Smooth muscle cell (in vitro differentiated cells): Measurements from ENCODE around the gene FARS2. TPM values are rescaled to one million over a fixed set of nuclear protein-coding genes. Genes with fewer than 3 reads are reported as not detected.

Source experiments
- DNase-seq: peaks from one replicate; lab custom pipeline; 2025; ENCODE audit not compliant: unreplicated experiment; lab: John Stamatoyannopoulos, UW
- H2AFZ ChIP-seq: fragments of 200-600 bp; sonication (generic); 2 replicates; pipeline ENCODE4 v1.6.0; 2016; ENCODE audit warnings: antibody characterized with exemption, low read depth, mild to moderate bottlenecking
- H3F3A ChIP-seq: fragments of 200-600 bp; sonication (generic); 2 replicates; pipeline ENCODE4 v1.6.0; 2017; ENCODE audit warnings: antibody characterized with exemption, low read depth
- H3K27ac ChIP-seq: fragments of 200-600 bp; sonication (generic); 2 replicates; pipeline ENCODE4 v1.5.1; 2016; ENCODE audit warnings: low read depth, mild to moderate bottlenecking
- H3K27me3 ChIP-seq: fragments of 200-600 bp; sonication (generic); 2 replicates; pipeline ENCODE4 v1.6.1; 2016; ENCODE audit warnings: low read depth, mild to moderate bottlenecking
- H3K36me3 ChIP-seq: fragments of 200-600 bp; sonication (generic); 2 replicates; pipeline ENCODE4 v1.5.1; 2016; ENCODE audit warnings: low read depth
- H3K4me1 ChIP-seq: fragments of 200-600 bp; sonication (generic); 2 replicates; pipeline ENCODE4 v1.5.1; 2016; ENCODE audit warnings: low read depth
- H3K4me2 ChIP-seq: fragments of 200-600 bp; sonication (generic); 2 replicates; pipeline ENCODE4 v1.6.0; 2016; ENCODE audit warnings: mild to moderate bottlenecking
- H3K4me3 ChIP-seq: fragments of 200-600 bp; sonication (generic); 2 replicates; pipeline ENCODE4 v1.5.1; 2016; ENCODE audit warnings: mild to moderate bottlenecking
- H3K79me2 ChIP-seq: fragments of 200-600 bp; sonication (generic); 2 replicates; pipeline ENCODE4 v1.6.0; 2016; ENCODE audit warnings: low read depth, mild to moderate bottlenecking
- H3K9ac ChIP-seq: fragments of 200-600 bp; sonication (generic); 2 replicates; pipeline ENCODE4 v1.6.0; 2016; ENCODE audit warnings: low read depth
- H3K9me3 ChIP-seq: fragments of 200-600 bp; sonication (generic); replicated peaks from 2 replicates; pipeline ENCODE4 v1.5.1; 2016; ENCODE audit warnings: low read depth
- H4K20me1 ChIP-seq: fragments of 200-600 bp; sonication (generic); 2 replicates; pipeline ENCODE4 v1.6.0; 2016; ENCODE audit warnings: low read depth
- CTCF ChIP-seq: fragments of 200-600 bp; sonication (generic); IDR thresholded peaks from 2 replicates; pipeline ENCODE4 v1.5.1; 2017; ENCODE audit warnings: borderline replicate concordance, mild to moderate bottlenecking, antibody characterized with exemption; ENCODE audit not compliant: insufficient read depth, poor library complexity, severe bottlenecking
- WGBS: methylation state at CpG from one replicate; pipeline ENCODE4 v1.1.7; 2016; ENCODE audit warnings: low lambda C conversion rate; 5-methylcytosine and 5-hydroxymethylcytosine counted together
- polyA plus RNA-seq: library from polyadenylated mRNA; unstranded; fragments of >200 nt; fragmentation: Nextera tagmentation; extraction: Ambion mirVana; gene quantifications from 2 replicates; pipeline ENCODE4 v1.2.1, GENCODE V29; 2016
- total RNA-seq: library from RNA; depleted of rRNA; stranded (reverse); fragments of >200 nt; gene quantifications from 2 replicates; pipeline ENCODE4 v1.2.3, GENCODE V29; 2014

FARS2 gene
- total and polyA plus RNA-seq, 2 experiments from 2014 or later: 9.6 to 13.2 TPM

GRCh38 chr6:5373430-5373829 lies 112.1 kb downstream of the FARS2 start:
- Histone ChIP-seq H3K9ac (no peak overlapping the region), H3K4me1 (peaks cover 12% of the 10 kb centered on the region), H3K4me3 (no peak overlapping the region), H3F3A (no peaks in the 10 kb centered on the region), H3K4me2 (no peak overlapping the region), H4K20me1 (peaks cover 12% of the 10 kb centered on the region), H3K27me3 (no peaks in the 10 kb centered on the region), H3K36me3 (no peaks in the 10 kb centered on the region), H2AFZ (no peak overlapping the region), H3K79me2 (no peaks in the 10 kb centered on the region), H3K9me3 (no peaks in the 10 kb centered on the region), H3K27ac (no peak overlapping the region)
- DNase-seq: no peak
- 98% methylated on average over 2 of the region's 2 CpGs for WGBS
- no peak for TF ChIP-seq CTCF

GRCh38 chr6:5378331-5378730 lies 117.0 kb downstream of the FARS2 start:
- no peak for DNase-seq
- no peak for TF ChIP-seq CTCF

GRCh38 chr6:5379647-5380242 lies 118.4 kb downstream of the FARS2 start:
- Histone ChIP-seq H3K4me2 (no peak overlapping the region), H3K4me3 (no peak overlapping the region), H4K20me1 (peaks cover 33% of the 10 kb centered on the region), H3K4me1 (peaks cover 18% of the 10 kb centered on the region), H3K36me3 (no peaks in the 10 kb centered on the region), H3K27me3 (no peaks in the 10 kb centered on the region), H3K9me3 (no peaks in the 10 kb centered on the region), H3K27ac (no peak overlapping the region), H2AFZ (no peak overlapping the region), H3K79me2 (no peaks in the 10 kb centered on the region), H3F3A (no peaks in the 10 kb centered on the region), H3K9ac (no peak overlapping the region)
- TF ChIP-seq CTCF: peak; percentile 48
- DNase-seq: no peak
- 59% methylated on average over 3 of the region's 3 CpGs for WGBS

More at GRCh38 chr6:5378331-5378730, 117.0 kb downstream of the FARS2 start:
- Histone ChIP-seq H3F3A (no peaks in the 10 kb centered on the region), H3K27me3 (no peaks in the 10 kb centered on the region), H3K36me3 (no peaks in the 10 kb centered on the region), H3K4me1 (peaks cover 18% of the 10 kb centered on the region), H3K27ac (no peak overlapping the region), H3K9ac (no peak overlapping the region), H4K20me1 (peaks cover 26% of the 10 kb centered on the region), H3K4me2 (no peak overlapping the region), H3K9me3 (no peaks in the 10 kb centered on the region), H3K79me2 (no peaks in the 10 kb centered on the region), H2AFZ (no peak overlapping the region), H3K4me3 (no peak overlapping the region)
- WGBS: 59% methylated on average over 6 of the region's 6 CpGs

GRCh38 chr6:5383856-5384255 lies 122.5 kb downstream of the FARS2 start:
- H3K79me2 ChIP-seq: peaks cover 9% of the 10 kb centered on the region
- no peak for DNase-seq
- no peaks in the 10 kb centered on the region for H3K9me3 ChIP-seq
- no peak overlapping the region for H2AFZ ChIP-seq
- no peaks in the 10 kb centered on the region for H3K36me3 ChIP-seq
- no peaks in the 10 kb centered on the region for H3F3A ChIP-seq
- TF ChIP-seq CTCF: no peak
- no peaks in the 10 kb centered on the region for H3K27me3 ChIP-seq
- H3K4me1 ChIP-seq: peaks cover 3% of the 10 kb centered on the region
- no peak overlapping the region for H3K4me3 ChIP-seq
- 83% methylated on average over 1 of the region's 1 CpG for WGBS
- H3K27ac ChIP-seq: no peak overlapping the region
- H3K9ac ChIP-seq: no peak overlapping the region
- peaks cover 68% of the 10 kb centered on the region for H4K20me1 ChIP-seq
- no peak overlapping the region for H3K4me2 ChIP-seq
